GM23338 (cell line): ENCODE measurements around the gene TNK2. TPM values are rescaled to one million over a fixed set of nuclear protein-coding genes. Genes with fewer than 3 reads are reported as not detected.

Experiments
- ATAC-seq: fragments of 200-7000 bp; cut with Tn5 transposase; 3 replicates; pipeline ENCODE4 v1.9.1; 2020
- DNase-seq: peaks from one replicate; pipeline ENCODE4 v3.0.0-alpha.2; 2015; ENCODE audit warnings: low spot score
- H2AFZ ChIP-seq: fragments of 200-600 bp; sonication (generic); 2 replicates; pipeline ENCODE4 v1.8.0; 2016; ENCODE audit warnings: antibody characterized with exemption, mild to moderate bottlenecking, moderate library complexity
- H3F3A ChIP-seq: fragments of 200-600 bp; sonication (generic); replicated peaks from 2 replicates; pipeline ENCODE4 v1.8.0; 2017; ENCODE audit warnings: antibody characterized with exemption, mixed run types, low read depth
- H3K27ac ChIP-seq: fragments of 200-600 bp; sonication (generic); 2 replicates; pipeline ENCODE4 v1.6.1; 2016; ENCODE audit warnings: low read depth
- H3K27me3 ChIP-seq: fragments of 200-600 bp; sonication (generic); 2 replicates; pipeline ENCODE4 v1.8.0; 2016; ENCODE audit warnings: mild to moderate bottlenecking, mixed run types, moderate library complexity; ENCODE audit not compliant: insufficient read depth
- H3K36me3 ChIP-seq: fragments of 200-600 bp; sonication (generic); 2 replicates; pipeline ENCODE4 v1.8.0; 2016; ENCODE audit warnings: mild to moderate bottlenecking; ENCODE audit not compliant: insufficient read depth
- H3K4me1 ChIP-seq: fragments of 200-600 bp; sonication (generic); 2 replicates; pipeline ENCODE4 v1.8.0; 2016; ENCODE audit warnings: mild to moderate bottlenecking, moderate library complexity; ENCODE audit not compliant: insufficient read depth
- H3K4me2 ChIP-seq: fragments of 200-600 bp; sonication (generic); 2 replicates; pipeline ENCODE4 v1.7.1; 2017; ENCODE audit warnings: mixed run types
- H3K4me3 ChIP-seq: fragments of 200-600 bp; sonication (generic); 2 replicates; pipeline ENCODE4 v1.6.1; 2016; ENCODE audit warnings: mixed run types
- H3K79me2 ChIP-seq: fragments of 200-600 bp; sonication (generic); replicated peaks from 2 replicates; pipeline ENCODE4 v1.8.0; 2017; ENCODE audit warnings: mild to moderate bottlenecking; ENCODE audit not compliant: insufficient read depth
- H3K9me2 ChIP-seq: fragments of 200-600 bp; sonication (generic); 2 replicates; pipeline ENCODE4 v1.8.0; 2017; ENCODE audit not compliant: insufficient read depth
- H4K20me1 ChIP-seq: fragments of 200-600 bp; sonication (generic); replicated peaks from 2 replicates; pipeline ENCODE4 v1.8.0; 2017; ENCODE audit warnings: mild to moderate bottlenecking; ENCODE audit not compliant: insufficient read depth
- H3K27ac Mint-ChIP-seq: 2 replicates; pipeline ENCODE4 v1.8.0; 2020; ENCODE audit warnings: inconsistent platforms, mild to moderate bottlenecking, moderate library complexity, mixed read lengths
- H3K27me3 Mint-ChIP-seq: 3 replicates; pipeline ENCODE4 v1.8.0; 2022; ENCODE audit warnings: low read depth, mild to moderate bottlenecking, moderate library complexity, mixed read lengths, inconsistent platforms; ENCODE audit not compliant: insufficient read depth, poor library complexity
- H3K36me3 Mint-ChIP-seq: 3 replicates; pipeline ENCODE4 v1.8.0; 2021; ENCODE audit warnings: low read depth, mild to moderate bottlenecking, inconsistent platforms, moderate library complexity, mixed read lengths
- H3K4me1 Mint-ChIP-seq: 3 replicates; pipeline ENCODE4 v1.8.0; 2020; ENCODE audit warnings: mild to moderate bottlenecking, inconsistent platforms, mixed read lengths
- H3K4me3 Mint-ChIP-seq: 3 replicates; pipeline ENCODE4 v1.8.0; 2021; ENCODE audit warnings: moderate library complexity, mild to moderate bottlenecking, inconsistent platforms, mixed read lengths
- H3K9me3 Mint-ChIP-seq: 3 replicates; pipeline ENCODE4 v1.8.0; 2020; ENCODE audit warnings: moderate library complexity, mild to moderate bottlenecking, inconsistent platforms, mixed read lengths
- CREB1 ChIP-seq: fragments of 250-450 bp; sonication (Bioruptor Pico); IDR thresholded peaks from 2 replicates; pipeline ENCODE4 v1.5.0; 2020; ENCODE audit warnings: low read depth, mild to moderate bottlenecking, moderate library complexity
- CTCF ChIP-seq, 2 experiments: fragments of 200-600 bp in 1 of 2; sonication (generic) in 1 of 2; conservative IDR thresholded peaks; 2 replicates each; pipeline versions ENCODE4 v1.5.1 to v1.6.1; 2016 to 2017; ENCODE audit warnings: antibody characterized with exemption in 2 of 2, low read depth in 2 of 2, mild to moderate bottlenecking in 2 of 2, moderate library complexity in 1 of 2
- ETS1 ChIP-seq: IDR thresholded peaks from 2 replicates; pipeline ENCODE4 v1.6.1; 2016; ENCODE audit warnings: antibody characterized with exemption
- EZH2 ChIP-seq: fragments of 200-600 bp; sonication (generic); IDR thresholded peaks from one replicate; pipeline ENCODE4 v1.8.0; 2017; ENCODE audit warnings: antibody characterized with exemption, mild to moderate bottlenecking, low read depth; ENCODE audit not compliant: unreplicated experiment
- EZH2phosphoT487 ChIP-seq: fragments of 200-600 bp; sonication (generic); IDR thresholded peaks from one replicate; pipeline ENCODE4 v1.8.1; 2018; ENCODE audit warnings: antibody characterized with exemption; ENCODE audit not compliant: unreplicated experiment
- NANOG ChIP-seq: IDR thresholded peaks from 2 replicates; pipeline ENCODE4 v1.6.1; 2016; ENCODE audit warnings: antibody characterized with exemption, borderline replicate concordance
- STAT1 ChIP-seq: IDR thresholded peaks from one replicate; pipeline ENCODE4 v1.6.1; 2016; ENCODE audit warnings: antibody characterized with exemption; ENCODE audit not compliant: unreplicated experiment
- ZNF114 ChIP-seq: fragments of 250-450 bp; sonication (Bioruptor Pico); IDR thresholded peaks from 2 replicates; pipeline ENCODE4 v1.5.0; 2020; ENCODE audit warnings: mild to moderate bottlenecking, moderate library complexity
- ZNF462 ChIP-seq: fragments of 250-450 bp; sonication (Bioruptor Pico); IDR thresholded peaks from 2 replicates; pipeline ENCODE4 v1.5.0; 2020; ENCODE audit warnings: mild to moderate bottlenecking, moderate library complexity
- polyA plus RNA-seq: library from polyadenylated mRNA; unstranded; fragments of >200 nt; fragmentation: Nextera tagmentation; extraction: Ambion mirVana; gene quantifications from 2 replicates; pipeline ENCODE4 v1.2.1, GENCODE V29; 2016
- total RNA-seq: library from RNA; depleted of rRNA; stranded (reverse); fragments of >200 nt; shearing (Covaris generic); gene quantifications from 2 replicates; pipeline ENCODE4 v1.2.3, GENCODE V29; 2014

Gene TNK2
- total and polyA plus RNA-seq, 2 experiments from 2014 or later: 10.0 to 22.5 TPM

GRCh38 chr3:195900436-195901355 lies 7.7 kb downstream of the TNK2 start:
- Histone ChIP-seq H3K27me3 (no peaks in the 10 kb centered on the region), H3K79me2 (peaks cover 54% of the 10 kb centered on the region), H3K4me3 (no peak overlapping the region), H3K4me1 (peaks cover 19% of the 10 kb centered on the region), H3K9me2 (no peaks in the 10 kb centered on the region), H3K36me3 (no peaks in the 10 kb centered on the region), H4K20me1 (peaks cover 15% of the 10 kb centered on the region), H3F3A (peaks cover 11% of the 10 kb centered on the region; the same call in 1 of the 2 replicates), H2AFZ (no peak overlapping the region), H3K4me2 (no peak overlapping the region), H3K27ac (no peak overlapping the region)
- peaks cover 25% of the 10 kb centered on the region for H3K4me1 Mint-ChIP-seq
- H3K27me3 Mint-ChIP-seq: peaks cover 19% of the 10 kb centered on the region
- no peak for TF ChIP-seq CREB1
- H3K9me3 Mint-ChIP-seq: no peaks in the 10 kb centered on the region
- H3K36me3 Mint-ChIP-seq: no peaks in the 10 kb centered on the region; the same call in 2 of the 3 replicates
- no peak overlapping the region for H3K4me3 Mint-ChIP-seq
- ATAC-seq (no peak), DNase-seq (no peak)
- no peak overlapping the region for H3K27ac Mint-ChIP-seq

GRCh38 chr3:195899701-195900435 lies 8.5 kb downstream of the TNK2 start:
- Histone ChIP-seq H3K79me2 (peaks cover 45% of the 10 kb centered on the region), H3F3A (peaks cover 11% of the 10 kb centered on the region; the same call in 1 of the 2 replicates), H2AFZ (no peak overlapping the region), H3K27me3 (no peaks in the 10 kb centered on the region), H3K4me3 (no peak overlapping the region), H3K9me2 (no peaks in the 10 kb centered on the region), H3K27ac (no peak overlapping the region), H3K4me2 (no peak overlapping the region), H3K36me3 (no peaks in the 10 kb centered on the region), H3K4me1 (peaks cover 19% of the 10 kb centered on the region), H4K20me1 (peaks cover 15% of the 10 kb centered on the region)
- Mint-ChIP-seq H3K9me3 (no peaks in the 10 kb centered on the region), H3K4me1 (peaks cover 26% of the 10 kb centered on the region), H3K4me3 (no peak overlapping the region), H3K27me3 (peaks cover 19% of the 10 kb centered on the region), H3K36me3 (no peaks in the 10 kb centered on the region; the same call in 2 of the 3 replicates), H3K27ac (no peak overlapping the region)
- ATAC-seq (no peak), DNase-seq (no peak)
- TF ChIP-seq ZNF114 (CRISPR knock-in tag) (no peak), EZH2 (no peak), CTCF (conservative IDR thresholded peaks at IDR 0.05; ENCODE audit: low read depth in 2 of 2) (no peak), STAT1 (no peak), ETS1 (no peak), NANOG (no peak), ZNF462 (no peak), EZH2phosphoT487 (no peak)
